ENCODE measurements around the gene SORT1.
A peak's percentile ranks its signal among the peaks of the same experiment; 100 is the strongest.

The SORT1 gene

DNA sequence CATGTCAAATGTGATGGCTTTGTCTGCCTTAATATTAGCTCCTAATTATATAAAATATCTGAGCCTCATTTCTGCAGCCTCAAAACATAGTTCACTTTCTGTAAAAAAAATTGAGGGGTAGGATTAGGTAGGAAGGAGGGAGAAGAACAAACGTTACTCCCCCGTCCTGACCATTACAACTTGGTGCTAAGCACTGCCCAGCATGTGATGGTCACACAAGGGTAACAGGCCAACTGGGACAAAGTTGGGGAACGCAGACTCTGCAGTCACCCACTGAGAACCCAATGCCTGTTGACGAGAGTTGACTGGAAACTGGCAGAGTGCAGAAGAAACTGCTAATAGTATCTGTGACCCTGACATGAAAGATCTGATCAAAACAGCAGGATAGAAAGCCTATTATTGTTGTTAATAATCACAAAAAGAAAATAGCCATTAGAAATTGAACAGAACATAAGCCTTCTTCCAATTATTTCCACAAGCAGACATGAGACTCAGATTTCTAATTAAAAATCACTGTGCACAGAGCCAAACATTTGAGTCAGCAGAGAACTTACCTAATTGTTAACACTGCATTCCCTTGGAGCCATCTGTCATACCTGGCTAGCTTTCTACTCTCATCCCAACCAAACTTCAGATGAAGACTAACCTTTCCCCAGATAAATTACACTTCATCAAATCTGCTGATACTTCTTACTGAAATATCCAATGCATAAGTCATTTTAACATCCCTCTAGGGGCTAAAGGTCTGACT, 5.5 kb downstream of the SORT1 start:
- Histone ChIP-seq H3K36me3 (no peaks in the 10 kb centered on the region), H3K4me1 (ENCODE audit: control insufficient read depth in 1 of 2, insufficient read depth in 1 of 2, low read depth in 1 of 2, low read length in 1 of 2) (peaks cover 90 to 91% of the 10 kb centered on the region in 2 experiments), H3K4me3 (ENCODE audit: low read depth in 1 of 2, low read length in 1 of 2) (peak overlapping the region in 1 of 2 experiments; percentile 44), H3K9me3 (no peaks in the 10 kb centered on the region), H3K27ac (peak overlapping the region; percentile 89), H3K27me3 (no peaks in the 10 kb centered on the region)
- TF ChIP-seq, protein P1, sequence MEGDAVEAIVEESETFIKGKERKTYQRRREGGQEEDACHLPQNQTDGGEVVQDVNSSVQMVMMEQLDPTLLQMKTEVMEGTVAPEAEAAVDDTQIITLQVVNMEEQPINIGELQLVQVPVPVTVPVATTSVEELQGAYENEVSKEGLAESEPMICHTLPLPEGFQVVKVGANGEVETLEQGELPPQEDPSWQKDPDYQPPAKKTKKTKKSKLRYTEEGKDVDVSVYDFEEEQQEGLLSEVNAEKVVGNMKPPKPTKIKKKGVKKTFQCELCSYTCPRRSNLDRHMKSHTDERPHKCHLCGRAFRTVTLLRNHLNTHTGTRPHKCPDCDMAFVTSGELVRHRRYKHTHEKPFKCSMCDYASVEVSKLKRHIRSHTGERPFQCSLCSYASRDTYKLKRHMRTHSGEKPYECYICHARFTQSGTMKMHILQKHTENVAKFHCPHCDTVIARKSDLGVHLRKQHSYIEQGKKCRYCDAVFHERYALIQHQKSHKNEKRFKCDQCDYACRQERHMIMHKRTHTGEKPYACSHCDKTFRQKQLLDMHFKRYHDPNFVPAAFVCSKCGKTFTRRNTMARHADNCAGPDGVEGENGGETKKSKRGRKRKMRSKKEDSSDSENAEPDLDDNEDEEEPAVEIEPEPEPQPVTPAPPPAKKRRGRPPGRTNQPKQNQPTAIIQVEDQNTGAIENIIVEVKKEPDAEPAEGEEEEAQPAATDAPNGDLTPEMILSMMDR (IDR thresholded peaks at IDR 0.05) = no peak

DNA sequence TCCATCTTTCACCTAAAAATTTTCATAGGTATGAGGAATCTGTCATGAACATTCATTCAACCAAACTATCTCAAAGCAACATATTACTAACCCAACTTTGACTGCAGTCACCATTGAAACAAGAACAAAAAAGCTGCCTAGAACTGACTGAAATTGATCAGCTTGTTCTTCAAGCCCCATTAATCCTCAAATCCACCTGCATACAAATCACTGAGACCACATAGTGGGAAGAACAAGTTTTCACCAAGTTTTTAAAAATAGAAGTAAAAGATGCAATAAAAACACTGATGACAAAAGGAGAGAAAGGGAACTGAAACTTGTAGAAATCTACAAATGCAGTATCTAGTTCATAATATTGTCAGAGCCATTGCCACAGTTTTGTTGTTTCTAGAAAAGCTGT, 6.1 kb downstream of the SORT1 start:
- Histone ChIP-seq H3K4me1 (ENCODE audit: control insufficient read depth in 1 of 2, insufficient read depth in 1 of 2, low read depth in 1 of 2, low read length in 1 of 2) (peaks cover 86 to 88% of the 10 kb centered on the region in 2 experiments), H3K36me3 (no peaks in the 10 kb centered on the region), H3K4me3 (ENCODE audit: low read depth in 1 of 2, low read length in 1 of 2) (no peak overlapping the region), H3K9me3 (no peaks in the 10 kb centered on the region), H3K27me3 (no peaks in the 10 kb centered on the region), H3K27ac (peak overlapping the region; percentile 89)
- TF ChIP-seq, protein P1 (IDR thresholded peaks at IDR 0.05) = no peak

- Histone ChIP-seq H3K27ac (peak overlapping the region; percentile 89), H3K36me3 (no peaks in the 10 kb centered on the region), H3K4me3 (ENCODE audit: low read depth in 1 of 2, low read length in 1 of 2) (no peak overlapping the region), H3K27me3 (no peaks in the 10 kb centered on the region), H3K9me3 (no peaks in the 10 kb centered on the region), H3K4me1 (ENCODE audit: control insufficient read depth in 1 of 2, insufficient read depth in 1 of 2, low read depth in 1 of 2, low read length in 1 of 2) (peaks cover 86 to 87% of the 10 kb centered on the region in 2 experiments)
- TF ChIP-seq, protein P1 (IDR thresholded peaks at IDR 0.05) = no peak
Measured at GRCh38 chr1:109391157-109391556, 6.6 kb downstream of the SORT1 start.

DNA sequence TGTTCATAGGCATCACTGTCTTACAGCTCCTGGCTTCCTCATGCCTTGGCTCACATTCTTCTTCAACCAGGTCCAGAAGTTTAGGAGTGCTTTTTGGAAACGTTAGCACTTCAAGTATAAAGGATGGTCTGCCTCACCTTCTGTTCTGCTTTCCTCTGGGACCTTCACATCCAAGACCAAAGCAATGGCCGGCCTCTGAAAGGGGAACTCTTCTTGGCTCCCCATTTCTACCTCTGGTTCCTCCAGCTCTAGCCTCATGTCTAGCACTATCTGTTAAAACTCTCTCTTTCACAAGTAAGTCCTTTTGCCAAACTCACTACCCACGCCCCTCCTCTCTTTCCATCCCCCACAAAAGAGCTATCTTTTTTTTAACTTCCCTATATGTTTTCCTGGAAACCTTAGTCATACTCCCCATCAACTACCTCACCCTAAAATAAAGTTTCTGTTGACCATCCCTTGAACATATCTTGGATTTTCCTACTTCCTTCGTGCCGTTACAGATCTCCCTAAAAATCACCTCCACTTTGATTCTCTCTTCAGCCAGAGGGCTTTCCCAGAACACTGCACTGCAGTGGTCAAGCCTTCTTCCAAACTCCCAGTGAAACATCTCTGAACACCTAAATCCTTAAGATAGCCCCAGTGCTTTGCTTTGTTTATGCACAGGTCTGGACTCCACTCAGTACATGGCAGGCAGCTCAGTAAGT, 7.9 kb downstream of the SORT1 start:
- H3K4me3 ChIP-seq (ENCODE audit: low read depth in 1 of 2, low read length in 1 of 2) = peak overlapping the region in 1 of 2 experiments; percentile 25
- no peaks in the 10 kb centered on the region for H3K27me3 ChIP-seq
- peaks cover 76 to 86% of the 10 kb centered on the region in 2 experiments for H3K4me1 ChIP-seq (ENCODE audit: control insufficient read depth in 1 of 2, insufficient read depth in 1 of 2, low read depth in 1 of 2, low read length in 1 of 2)
- H3K9me3 ChIP-seq = no peaks in the 10 kb centered on the region
- TF ChIP-seq, protein P1 (IDR thresholded peaks at IDR 0.05) = no peak
- H3K27ac ChIP-seq = peak overlapping the region; percentile 89
- H3K36me3 ChIP-seq = no peaks in the 10 kb centered on the region

DNA sequence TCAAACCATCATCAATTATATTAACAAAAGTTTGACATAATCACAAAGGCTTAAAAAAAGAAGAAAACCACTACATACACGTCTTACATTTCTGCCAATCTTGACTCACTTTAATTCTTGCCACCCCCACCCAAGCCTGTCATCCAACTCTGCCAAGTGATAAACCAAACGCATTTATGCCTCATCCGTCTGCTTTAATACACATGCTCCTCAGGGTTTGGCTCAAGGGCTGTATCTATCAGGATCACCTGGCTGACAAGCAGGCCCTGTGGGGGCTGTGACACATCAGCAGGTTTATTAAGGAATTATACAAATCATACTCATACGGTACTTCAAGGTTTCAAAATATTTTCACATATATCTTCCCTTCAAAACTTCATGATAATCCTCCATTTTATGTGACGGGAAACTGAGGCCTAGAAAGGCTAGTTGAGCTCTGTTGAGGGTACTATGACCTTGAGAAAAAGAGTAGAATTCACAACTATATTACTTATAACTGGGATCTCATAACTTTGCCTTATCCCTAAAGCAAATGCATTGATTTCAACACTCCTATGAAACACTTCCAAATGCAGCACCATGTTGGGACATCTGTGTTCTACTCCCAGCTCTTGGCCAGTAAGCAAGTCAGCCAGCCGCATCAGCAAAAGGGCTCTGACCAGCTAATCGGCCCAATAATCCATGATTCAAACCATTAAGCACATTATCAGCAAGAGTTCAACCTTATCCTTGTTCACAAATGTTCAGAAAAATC, 8.7 kb downstream of the SORT1 start:
- Histone ChIP-seq H3K4me1 (ENCODE audit: control insufficient read depth in 1 of 2, insufficient read depth in 1 of 2, low read depth in 1 of 2, low read length in 1 of 2) (peaks cover 71 to 80% of the 10 kb centered on the region in 2 experiments), H3K36me3 (no peaks in the 10 kb centered on the region), H3K4me3 (ENCODE audit: low read depth in 1 of 2, low read length in 1 of 2) (peak overlapping the region in 1 of 2 experiments; percentile 25), H3K9me3 (no peaks in the 10 kb centered on the region), H3K27me3 (no peaks in the 10 kb centered on the region), H3K27ac (peak overlapping the region; percentile 89)
- TF ChIP-seq, protein P1 (IDR thresholded peaks at IDR 0.05) = no peak
